Stromal cell of bone marrow (primary cell): ENCODE measurements around the gene LZTS2.

Source experiments
- DNase-seq: peaks from one replicate; pipeline ENCODE4 v3.0.0-alpha.2; 2012; ENCODE audit warnings: low read depth

LZTS2 gene

GRCh38 chr10:101014966-101015581, 15.5 kb downstream of the LZTS2 start:
- DNase-seq: peak; percentile 91

- DNase-seq: no peak
Observed at GRCh38 chr10:101015582-101015973, 16.0 kb downstream of the LZTS2 start.

- no peak for DNase-seq
Observed at GRCh38 chr10:101016814-101017213, 17.2 kb downstream of the LZTS2 start.

GRCh38 chr10:101018118-101018599, 18.6 kb downstream of the LZTS2 start:
- no peak for DNase-seq

DNA sequence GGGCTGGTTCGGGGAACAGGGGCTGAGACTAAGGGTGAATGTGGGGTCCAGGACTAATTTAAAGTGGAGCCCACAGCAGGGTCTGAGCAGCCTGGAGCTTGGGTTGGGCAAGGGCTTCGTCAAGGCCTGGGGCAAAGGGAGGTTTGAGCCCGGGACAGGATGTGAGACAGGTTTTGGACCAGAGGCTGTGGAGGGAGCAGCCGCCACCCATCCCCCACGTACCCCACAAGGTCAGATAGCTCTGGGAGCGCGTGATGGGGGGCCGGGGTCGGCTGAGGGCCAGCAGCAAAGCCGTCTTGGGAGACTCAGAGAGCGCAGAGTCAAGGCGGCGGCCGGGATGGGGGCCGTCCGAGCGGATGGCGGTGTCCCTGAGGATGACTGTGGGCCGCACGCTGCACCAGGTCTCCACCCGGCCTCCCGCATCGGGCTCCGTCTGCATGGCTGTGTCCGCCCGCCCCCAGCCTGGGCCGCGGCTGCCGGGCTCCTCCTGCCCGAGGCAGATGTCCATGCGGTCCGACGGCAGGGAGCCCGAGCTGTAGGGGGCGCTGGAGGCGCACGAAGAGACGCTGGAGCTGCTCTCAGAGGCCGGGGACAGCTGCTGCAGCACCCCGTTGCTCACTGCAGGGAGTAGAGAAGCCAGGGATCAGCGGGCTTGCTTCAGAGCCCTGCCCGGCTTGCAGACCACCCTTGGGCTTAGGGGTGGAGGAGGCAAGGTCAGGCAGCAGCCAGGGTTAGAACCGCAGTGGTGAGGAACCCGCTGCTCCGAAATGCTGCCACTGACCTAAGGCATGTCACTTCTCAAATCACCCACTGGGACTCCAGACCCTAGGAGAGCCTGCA, 19.2 kb downstream of the LZTS2 start:
- peak; percentile 61 for DNase-seq

GRCh38 chr10:101019440-101019703, 19.8 kb downstream of the LZTS2 start:
- no peak for DNase-seq

GRCh38 chr10:101020427-101021075, 20.9 kb downstream of the LZTS2 start:
- no peak for DNase-seq

DNA sequence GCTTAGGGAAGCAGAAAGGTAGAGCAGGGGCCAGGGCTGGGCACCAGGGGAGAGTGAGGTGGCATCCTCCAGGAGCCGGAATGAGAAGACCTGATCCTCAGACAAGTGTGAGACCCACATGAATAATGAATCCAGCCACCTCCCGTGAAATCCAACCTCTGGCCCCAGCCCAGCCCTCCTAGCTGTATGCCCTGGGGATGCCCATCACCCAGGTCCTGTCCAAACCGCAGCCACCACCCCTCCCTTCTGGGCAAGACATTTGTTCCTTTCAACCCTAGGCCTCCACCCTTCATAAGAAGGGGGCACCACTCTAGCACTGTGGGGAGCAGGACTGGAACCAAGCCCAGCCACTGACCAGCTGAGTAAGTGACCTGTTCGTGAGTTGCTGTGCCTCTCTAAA, 21.6 kb downstream of the LZTS2 start:
- no peak for DNase-seq

GRCh38 chr10:101021692-101022251, 22.2 kb downstream of the LZTS2 start:
- no peak for DNase-seq

- no peak for DNase-seq
Observed at GRCh38 chr10:101022967-101023705, 23.5 kb downstream of the LZTS2 start.

DNA sequence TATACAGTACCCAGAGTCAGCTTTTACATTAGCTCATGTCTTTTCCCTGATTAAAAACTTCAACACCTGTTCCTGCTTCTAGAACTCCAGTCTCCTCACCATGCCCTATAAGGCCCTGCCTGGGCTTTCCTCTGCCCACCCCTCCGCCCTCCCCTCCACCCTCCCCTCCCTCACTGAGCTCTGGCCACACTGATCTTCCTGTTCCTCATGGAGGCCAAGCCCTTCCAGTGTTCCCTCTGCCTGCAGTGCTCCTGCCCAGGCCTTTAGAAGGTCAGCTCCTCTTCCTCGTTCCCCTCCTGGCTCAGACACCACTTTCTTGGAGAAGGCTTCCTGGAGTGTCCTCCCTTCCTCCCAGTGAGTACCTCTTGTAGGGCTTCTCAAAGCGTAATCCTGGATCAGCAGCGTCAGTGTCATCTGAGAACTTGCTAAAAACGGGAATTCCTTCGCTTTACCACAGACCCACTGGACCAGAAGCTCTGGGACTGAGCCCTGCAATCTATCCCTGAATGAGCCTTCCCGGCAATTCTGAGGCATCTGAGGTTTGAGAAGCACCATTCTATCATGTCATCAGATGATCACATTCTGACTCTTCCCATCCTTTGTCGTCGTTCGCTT, 27.6 kb downstream of the LZTS2 start:
- DNase-seq: no peak

GRCh38 chr10:101028446-101029337, 29.1 kb downstream of the LZTS2 start:
- no peak for DNase-seq

- DNase-seq: no peak
Observed at GRCh38 chr10:101029520-101030295, 30.1 kb downstream of the LZTS2 start.

- DNase-seq: no peak
Observed at GRCh38 chr10:101030496-101031127, 31.0 kb downstream of the LZTS2 start.

DNA sequence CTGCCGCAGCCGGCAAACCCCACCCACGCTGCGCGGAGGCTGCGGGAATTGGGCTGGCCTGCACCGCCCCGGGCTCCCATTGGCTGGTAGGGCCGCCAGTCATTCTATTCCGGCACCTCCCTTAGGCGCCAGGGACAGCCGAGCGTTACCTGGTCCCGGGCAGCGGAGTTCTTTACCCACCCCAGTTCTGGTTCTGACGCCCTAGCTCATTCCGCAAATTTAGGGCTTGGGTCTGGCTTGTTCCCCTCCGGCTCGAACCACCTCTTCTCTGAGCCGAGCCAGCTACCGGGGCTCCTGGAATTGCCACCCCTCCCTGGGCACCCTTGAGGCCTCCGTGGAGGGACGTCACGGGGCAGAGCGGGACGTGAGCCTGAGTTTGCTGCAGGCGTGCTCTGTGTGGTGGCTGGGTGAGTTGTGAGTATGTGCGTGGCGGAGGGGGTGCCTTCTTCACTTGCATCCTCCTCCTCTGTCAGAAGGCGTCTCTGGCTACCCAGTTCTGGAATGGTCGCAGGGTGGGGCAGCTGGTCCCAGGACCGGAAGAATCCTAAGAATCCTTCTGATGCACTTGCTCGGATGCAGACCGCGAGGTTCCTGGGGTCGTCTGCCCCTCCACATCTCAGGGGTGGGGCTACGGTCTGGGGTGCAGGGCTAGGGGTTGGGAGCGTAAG, 31.7 kb downstream of the LZTS2 start, which contains the start of the genes PDZD7 and SFXN3:
TSS of gene PDZD7 (minus strand) at position 2 of the 668 bp plus-strand sequence. CDS start 910 bp downstream, outside the sequence.
TSS of gene SFXN3 (plus strand) at position 107 of the 668 bp plus-strand sequence. CDS start 3,461 bp downstream, outside the sequence.
- DNase-seq: peak; percentile 87

DNA sequence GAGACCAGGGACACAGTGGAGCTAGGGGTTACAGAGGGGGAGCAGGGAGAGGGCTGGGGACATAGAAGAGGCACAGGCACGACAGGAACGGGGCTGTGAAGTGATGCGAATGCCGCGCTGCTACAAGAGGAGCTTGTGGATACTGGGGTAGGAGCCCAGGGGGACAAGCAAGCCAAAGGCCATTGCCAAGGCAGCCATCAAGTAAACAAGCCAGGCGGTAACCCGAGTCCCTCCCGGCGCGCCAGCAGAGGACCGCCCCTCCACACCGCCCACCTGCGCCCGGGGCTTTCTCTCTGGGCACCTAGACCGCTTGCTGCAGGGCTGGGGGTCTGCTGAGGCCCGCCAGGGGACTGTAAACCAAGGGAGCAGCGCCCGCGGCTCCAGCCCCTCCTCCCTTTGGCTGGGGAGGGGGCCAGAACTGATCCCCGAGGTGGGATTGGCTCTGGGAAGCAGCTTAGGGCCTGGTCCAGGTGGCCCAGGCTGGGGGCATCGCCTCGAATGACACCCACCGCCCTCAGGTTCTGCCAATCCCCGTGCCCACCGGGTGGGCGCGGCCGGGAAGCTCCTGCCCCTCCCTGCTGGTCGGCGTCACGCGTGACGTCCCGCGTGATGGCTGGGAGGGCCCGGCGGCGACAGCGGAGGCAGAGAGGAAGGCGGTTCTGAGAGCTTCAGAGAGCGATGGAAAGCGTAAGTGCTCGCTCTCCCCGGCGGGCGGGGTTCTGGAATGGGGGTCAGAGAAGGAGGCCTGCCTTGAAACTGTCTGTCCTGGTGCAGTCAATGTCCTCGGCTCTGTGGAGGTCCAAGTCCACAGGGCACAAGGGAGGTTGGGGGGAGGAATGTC, 32.4 kb downstream of the LZTS2 start:
- DNase-seq: peak; percentile 57

DNA sequence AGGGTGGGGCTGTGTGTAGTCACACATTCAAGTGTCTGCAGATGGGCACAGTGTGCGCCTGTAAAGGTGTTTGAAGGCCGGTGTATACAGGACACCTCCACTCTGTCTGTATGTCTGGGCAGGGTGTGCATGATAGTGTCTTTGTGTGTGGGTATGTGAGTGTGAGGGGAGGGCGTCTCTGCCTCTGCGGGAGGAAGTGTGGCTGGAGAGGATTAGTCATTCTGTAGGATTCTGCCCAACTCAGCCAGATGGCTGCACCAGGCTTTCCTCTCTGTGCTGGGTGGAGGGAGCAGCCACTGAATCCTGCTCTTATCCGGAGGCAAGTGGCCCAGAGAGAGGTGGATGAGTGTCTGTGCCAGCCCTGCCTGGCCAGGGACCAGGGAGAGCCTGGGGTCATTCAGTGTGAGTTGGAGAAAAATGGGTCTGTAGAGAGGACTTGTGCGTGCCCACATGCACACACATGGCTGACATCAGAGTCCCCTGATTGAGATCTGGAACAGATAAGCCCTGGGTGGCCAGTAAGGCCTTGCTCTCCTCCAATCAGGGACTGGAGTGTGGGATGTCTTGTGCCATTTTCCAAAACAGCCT, 33.1 kb downstream of the LZTS2 start:
- peak; percentile 81 for DNase-seq
